D721Med (cell line): ENCODE results near the gene NCK2.

Experiments
- DNase-seq: peaks from one replicate; pipeline ENCODE4 v3.0.0; 2011; ENCODE audit warnings: low spot score; ENCODE audit not compliant: insufficient read length
- FAIRE-seq: peaks from 2 replicates; lab custom pipeline; 2011; peaks lifted over from hg19 to GRCh38; lab: Jason Lieb, UNC
- CTCF ChIP-seq: IDR thresholded peaks from 2 replicates; pipeline ENCODE4 v1.5.1; 2012; ENCODE audit warnings: mild to moderate bottlenecking, control low read depth; ENCODE audit not compliant: insufficient read depth; ENCODE audit errors: missing control alignments

Gene NCK2

GRCh38 chr2:105909215-105909614, 164.5 kb downstream of the NCK2 start:
- DNase-seq (no peak), FAIRE-seq (no peak)
- no peak for TF ChIP-seq CTCF

- no peak for TF ChIP-seq CTCF
- FAIRE-seq (no peak), DNase-seq (no peak)
Measured at GRCh38 chr2:105910497-105911238, 166.0 kb downstream of the NCK2 start.

GRCh38 chr2:105911425-105911824, 166.7 kb downstream of the NCK2 start:
- no peak for DNase-seq
- no peak for TF ChIP-seq CTCF
- no peak for FAIRE-seq

- TF ChIP-seq CTCF, result no peak
- DNase-seq, result no peak
- no peak for FAIRE-seq
Measured at GRCh38 chr2:105912081-105912480, 167.4 kb downstream of the NCK2 start.

- DNase-seq, result no peak
- FAIRE-seq, result no peak
- TF ChIP-seq CTCF, result no peak
Measured at GRCh38 chr2:105915005-105915558, 170.4 kb downstream of the NCK2 start.

- no peak for FAIRE-seq
- TF ChIP-seq CTCF, result no peak
- no peak for DNase-seq
Measured at GRCh38 chr2:105917226-105917625, 172.5 kb downstream of the NCK2 start.

- DNase-seq (no peak), FAIRE-seq (no peak)
- no peak for TF ChIP-seq CTCF
Measured at GRCh38 chr2:105917688-105918087, 173.0 kb downstream of the NCK2 start.
